ENCODE measurements around the gene PPA1.
"Not testable (repeated sequence)": the region's sequence is repeated elsewhere in the genome, so short reads cannot be mapped to it uniquely, and the experiment has no call there.

PPA1 gene

GRCh38 chr10:70265032-70265689 lies 31.9 kb upstream of the PPA1 start:
- TF ChIP-seq ZNF274 (IDR thresholded peaks at IDR 0.05; ENCODE audit: low read depth, low read length): no peak
- H3K4me3 ChIP-seq (ENCODE audit: low read length): no peak overlapping the region

- no peak for TF ChIP-seq ZNF274 (IDR thresholded peaks at IDR 0.05; ENCODE audit: low read depth, low read length)
- no peak overlapping the region for H3K4me3 ChIP-seq (ENCODE audit: low read length)
Observed at GRCh38 chr10:70260734-70261133, 27.5 kb upstream of the PPA1 start.

DNA sequence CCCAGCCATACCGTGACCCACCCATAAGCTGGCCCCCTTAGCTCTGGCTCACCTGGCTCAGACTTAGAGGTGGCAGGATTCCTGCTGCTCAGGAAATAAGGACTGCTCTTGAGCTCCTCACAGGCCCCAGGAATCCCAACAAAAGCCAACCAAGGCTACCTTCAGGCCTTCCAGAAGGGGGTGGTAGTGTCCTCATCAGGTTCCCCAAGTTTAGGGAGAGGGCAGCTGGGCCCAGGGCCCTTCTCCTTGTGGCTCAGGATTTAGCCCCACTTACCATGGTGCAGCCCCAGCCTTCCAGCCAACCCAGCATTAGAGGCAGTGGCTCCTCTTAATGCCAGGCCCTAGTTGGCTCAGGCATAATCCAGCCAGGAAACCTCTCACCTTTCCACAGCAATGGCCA lies 27.0 kb upstream of the PPA1 start:
- TF ChIP-seq ZNF274 (IDR thresholded peaks at IDR 0.05; ENCODE audit: low read depth, low read length): no peak
- H3K4me3 ChIP-seq (ENCODE audit: low read length): no peak overlapping the region

DNA sequence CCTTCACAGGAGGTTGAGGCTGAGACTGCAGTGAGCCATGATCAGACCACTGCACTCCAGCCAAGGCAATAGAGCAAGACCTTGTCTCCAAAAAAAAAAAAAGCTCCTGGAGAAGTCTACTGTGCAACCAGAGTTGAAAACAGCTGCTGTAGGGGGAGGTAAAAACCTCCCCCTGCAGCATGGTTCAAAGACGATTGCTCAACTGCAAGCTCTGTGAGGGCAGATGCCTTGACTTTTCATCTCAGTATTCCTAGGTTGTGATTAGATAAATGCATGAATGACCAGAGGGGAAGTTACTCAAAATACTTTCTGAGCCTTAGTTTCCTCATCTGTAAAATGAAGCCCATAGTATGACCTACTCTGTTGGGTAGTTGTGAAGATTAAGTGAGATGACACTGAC lies 25.0 kb upstream of the PPA1 start:
- TF ChIP-seq ZNF274 (IDR thresholded peaks at IDR 0.05; ENCODE audit: low read depth, low read length): no peak
- no peak overlapping the region for H3K4me3 ChIP-seq (ENCODE audit: low read length)

DNA sequence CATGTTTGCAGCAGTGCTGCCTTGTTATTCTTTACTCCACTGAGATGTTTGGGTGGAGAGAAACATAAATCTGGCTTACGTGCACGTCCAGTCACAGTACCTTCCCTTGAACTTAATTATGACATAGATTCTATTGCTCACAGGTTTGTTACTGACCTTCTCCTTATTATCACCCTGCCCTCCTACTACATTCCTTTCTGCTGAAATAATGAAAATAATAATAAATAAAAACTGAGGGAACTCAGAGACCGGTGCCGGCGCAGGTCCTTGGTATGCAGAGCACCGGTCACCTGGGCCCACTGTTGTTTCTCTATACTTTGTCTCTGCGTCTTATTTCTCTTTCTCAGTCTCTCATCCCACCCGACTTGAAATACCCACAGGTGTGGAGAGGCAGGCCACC lies 24.6 kb upstream of the PPA1 start:
- not testable (repeated sequence) for H3K4me3 ChIP-seq (ENCODE audit: low read length)

DNA sequence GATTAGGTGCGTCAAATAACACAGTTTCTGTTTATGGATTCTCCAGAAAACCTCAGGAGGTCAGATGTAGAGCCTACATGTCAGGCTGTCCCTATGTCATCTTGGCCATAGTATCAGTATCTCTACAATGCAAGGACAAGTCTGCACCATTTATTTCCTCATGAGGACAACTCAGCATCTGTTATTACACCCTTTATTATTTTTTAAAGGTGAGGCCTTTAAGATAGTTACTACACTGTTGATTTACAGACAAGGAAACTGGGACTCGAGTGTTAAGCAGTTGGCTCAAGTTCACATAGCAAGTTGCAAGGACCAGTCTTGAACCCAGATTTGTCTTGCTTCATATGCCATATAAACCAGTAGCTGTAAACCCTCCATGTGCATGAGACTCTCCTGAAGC lies 23.2 kb upstream of the PPA1 start:
- TF ChIP-seq ZNF274 (IDR thresholded peaks at IDR 0.05; ENCODE audit: low read depth, low read length): no peak
- no peak overlapping the region for H3K4me3 ChIP-seq (ENCODE audit: low read length)

- TF ChIP-seq ZNF274 (IDR thresholded peaks at IDR 0.05; ENCODE audit: low read depth, low read length): no peak
- H3K4me3 ChIP-seq (ENCODE audit: low read length): no peak overlapping the region; the same call in 1 of the 2 replicates
Observed at GRCh38 chr10:70255329-70256299, 22.4 kb upstream of the PPA1 start.

DNA sequence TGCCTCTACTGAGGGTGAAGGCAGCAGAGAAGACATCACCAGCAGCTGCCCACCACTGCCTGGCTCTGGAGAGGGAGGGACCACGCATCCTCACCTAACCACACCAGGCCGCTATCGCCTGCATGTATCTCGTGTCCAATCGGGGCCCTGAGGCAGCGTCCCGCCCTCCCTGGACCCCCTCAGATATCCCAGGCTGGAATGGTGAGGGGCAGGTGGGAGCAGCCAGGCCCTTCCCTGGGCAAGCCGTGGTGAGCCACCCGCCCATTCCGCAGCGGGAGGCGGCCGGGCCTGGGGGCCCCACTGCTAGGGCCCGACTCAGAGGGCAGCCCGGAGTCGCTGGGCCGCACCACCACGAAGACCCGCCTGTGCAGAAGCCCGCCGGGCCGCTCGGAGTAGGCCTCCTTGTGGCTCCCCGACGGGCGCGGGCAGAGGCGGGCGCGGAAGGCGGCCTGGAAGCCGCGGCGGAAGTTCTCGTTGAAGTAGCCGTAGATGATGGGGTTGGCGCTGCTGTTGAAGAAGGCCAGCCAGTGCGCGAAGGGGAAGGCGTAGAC lies 21.6 kb upstream of the PPA1 start:
- TF ChIP-seq ZNF274 (IDR thresholded peaks at IDR 0.05; ENCODE audit: low read depth, low read length): no peak
- no peak overlapping the region for H3K4me3 ChIP-seq (ENCODE audit: low read length)

DNA sequence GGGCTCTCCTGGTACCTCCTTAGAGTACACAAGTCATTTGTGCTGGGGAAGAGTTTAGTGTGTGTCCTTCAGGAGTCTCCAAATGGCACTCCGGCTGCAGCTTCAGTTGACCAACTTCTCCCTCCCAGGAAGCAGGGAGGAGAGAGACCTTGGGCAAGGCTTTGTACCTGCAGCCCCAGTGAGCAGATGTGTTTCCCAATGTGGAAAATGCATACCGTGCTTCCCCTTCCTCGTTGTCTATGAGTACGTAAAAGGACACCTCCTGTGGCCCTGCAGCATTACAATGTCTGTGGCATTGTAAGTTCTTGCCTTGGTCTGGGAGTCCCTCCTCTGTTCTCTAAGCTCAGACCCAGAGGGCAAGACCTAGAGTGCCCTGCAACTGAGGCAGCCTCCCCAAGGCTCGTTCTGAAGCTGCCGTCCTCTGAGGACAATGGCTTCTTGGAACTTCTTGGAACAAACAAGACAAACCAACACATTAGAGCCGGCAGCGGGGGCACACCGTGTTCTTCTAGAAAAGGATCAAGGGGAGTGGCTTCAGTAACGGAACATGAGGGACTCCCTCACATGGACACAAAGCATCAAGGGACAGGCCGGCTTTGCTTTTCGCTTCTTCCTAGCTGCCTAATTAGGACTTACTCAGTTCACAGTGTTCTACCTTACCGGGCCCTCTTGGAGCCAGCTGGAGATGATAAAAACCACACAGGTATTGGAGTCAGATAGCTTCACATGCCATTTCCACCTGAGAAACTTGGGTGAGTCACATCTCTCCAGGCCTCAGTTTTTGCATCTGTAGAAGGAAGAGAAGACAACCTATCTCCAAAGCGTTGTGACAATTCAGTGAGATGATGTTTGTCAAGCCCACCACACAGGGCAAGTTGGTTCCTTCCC lies 20.9 kb upstream of the PPA1 start:
- TF ChIP-seq ZNF274 (IDR thresholded peaks at IDR 0.05; ENCODE audit: low read depth, low read length): no peak
- no peak overlapping the region for H3K4me3 ChIP-seq (ENCODE audit: low read length)

DNA sequence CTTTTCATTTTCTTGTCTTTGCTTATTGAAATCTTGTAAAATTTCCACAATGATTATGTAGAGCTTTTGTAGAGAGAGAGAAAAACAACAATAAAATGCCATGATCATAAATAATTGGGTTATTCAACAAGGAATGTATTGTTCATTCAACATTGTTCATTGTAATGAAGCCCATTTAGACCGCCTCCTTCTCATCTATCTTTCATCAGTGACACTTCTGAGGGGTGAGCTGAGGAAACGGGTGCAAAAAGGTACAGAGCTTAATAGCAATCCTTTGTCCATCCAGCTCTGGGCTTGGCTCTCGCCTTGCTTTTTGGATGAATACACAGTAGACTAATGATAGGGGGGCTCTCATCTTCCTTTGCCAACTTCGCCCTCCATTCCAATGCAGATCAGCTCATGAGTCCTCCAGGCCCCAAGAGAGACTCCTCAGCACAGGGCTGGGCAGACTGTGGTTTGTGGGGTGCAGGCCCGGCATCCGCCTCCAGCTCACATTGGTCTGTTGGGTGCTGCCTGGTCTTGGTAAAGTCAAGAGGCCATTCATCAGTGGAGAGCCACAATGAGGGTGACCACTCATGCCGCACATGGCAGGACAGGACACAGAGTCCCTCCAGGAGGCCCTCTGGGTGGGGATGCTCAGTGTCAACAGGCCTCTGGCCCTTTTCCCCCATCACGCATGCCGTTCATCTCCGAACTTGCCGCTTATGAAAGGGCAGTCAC lies 17.9 kb upstream of the PPA1 start:
- no peak for TF ChIP-seq ZNF274 (IDR thresholded peaks at IDR 0.05; ENCODE audit: low read depth, low read length)
- H3K4me3 ChIP-seq (ENCODE audit: low read length): no peak overlapping the region

DNA sequence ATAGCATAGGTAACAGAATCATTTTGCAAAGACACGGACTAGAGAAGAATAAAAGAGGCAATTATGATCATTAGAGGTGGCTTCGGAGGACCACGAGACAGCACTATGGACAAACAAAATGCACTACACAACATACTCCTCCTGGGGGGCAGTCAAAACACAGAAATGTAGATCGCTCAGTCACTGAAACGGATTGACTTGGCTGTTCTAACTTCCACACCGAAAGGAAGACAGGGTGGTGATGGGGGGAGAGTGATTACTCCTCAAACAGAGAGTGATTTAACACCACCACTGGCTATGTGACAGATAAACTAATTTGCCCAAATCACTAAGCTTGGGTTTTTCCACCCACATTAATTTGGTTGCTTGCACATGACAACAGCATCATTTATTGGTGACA lies 14.1 kb upstream of the PPA1 start:
- H3K4me3 ChIP-seq (ENCODE audit: low read length): no peak overlapping the region
- no peak for TF ChIP-seq ZNF274 (IDR thresholded peaks at IDR 0.05; ENCODE audit: low read depth, low read length)

GRCh38 chr10:70241081-70241480 lies 7.9 kb upstream of the PPA1 start:
- H3K4me3 ChIP-seq (ENCODE audit: low read length): no peak overlapping the region
- no peak for TF ChIP-seq ZNF274 (IDR thresholded peaks at IDR 0.05; ENCODE audit: low read depth, low read length)

GRCh38 chr10:70239986-70240385 lies 6.8 kb upstream of the PPA1 start:
- not testable (repeated sequence) for H3K4me3 ChIP-seq (ENCODE audit: low read length)

GRCh38 chr10:70239077-70239976 lies 6.1 kb upstream of the PPA1 start:
- H3K4me3 ChIP-seq (ENCODE audit: low read length): not testable (repeated sequence)

DNA sequence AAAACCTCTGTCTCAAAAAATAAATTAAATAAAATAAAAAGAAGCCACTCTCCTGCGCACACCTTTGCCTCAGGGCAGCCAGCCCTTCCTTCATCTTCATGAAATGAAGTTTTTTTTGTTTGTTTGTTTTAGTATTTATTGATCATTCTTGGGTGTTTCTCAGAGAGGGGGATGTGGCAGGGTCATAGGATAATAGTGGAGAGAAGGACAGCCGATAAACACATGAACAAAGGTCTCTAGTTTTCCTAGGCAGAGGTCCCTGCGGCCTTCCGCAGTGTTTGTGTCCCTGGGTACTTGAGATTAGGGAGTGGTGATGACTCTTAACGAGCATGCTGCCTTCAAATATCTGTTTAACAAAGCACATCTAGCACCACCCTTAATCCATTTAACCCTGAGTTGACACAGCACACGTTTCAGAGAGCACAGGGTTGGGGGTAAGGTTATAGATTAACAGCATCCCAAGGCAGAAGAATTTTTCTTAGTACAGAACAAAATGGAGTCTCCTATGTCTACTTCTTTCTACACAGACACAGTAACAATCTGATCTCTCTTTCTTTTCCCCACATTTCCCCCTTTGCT lies 4.8 kb upstream of the PPA1 start:
- H3K4me3 ChIP-seq (ENCODE audit: low read length): not testable (repeated sequence)
